ENCODE data around the gene DOK6. TPM values are rescaled to one million over a fixed set of nuclear protein-coding genes. Genes with fewer than 3 reads are reported as not detected.

The DOK6 gene
- total and polyA plus RNA-seq, 2 experiments from 2014 or later, result 0.29 to 0.42 TPM

DNA sequence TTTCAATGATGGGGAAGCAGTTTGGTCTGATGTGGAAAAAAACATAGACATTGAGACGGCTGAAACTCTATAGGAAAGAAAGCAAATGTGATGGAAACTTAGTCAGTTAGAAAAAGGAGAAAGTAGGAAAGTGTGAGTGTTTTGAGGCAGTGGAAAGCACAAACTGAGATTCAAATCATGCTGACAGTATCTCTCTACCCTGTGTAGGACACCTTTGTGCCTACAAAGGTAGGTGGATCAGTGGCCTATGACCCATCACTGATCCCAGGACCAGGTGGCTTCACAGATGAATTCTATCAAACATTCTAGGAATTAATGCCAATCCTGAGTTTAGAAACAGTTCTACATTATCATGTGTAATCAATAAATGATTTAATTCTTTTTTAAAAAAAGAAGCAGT, 489.9 kb downstream of the DOK6 start:
- Histone ChIP-seq H2AFZ (no peak overlapping the region), H3K79me2 (replicated peaks; ENCODE audit: insufficient read depth) (no peaks in the 10 kb centered on the region), H3K4me2 (no peak overlapping the region), H3K36me3 (ENCODE audit: insufficient read depth) (no peaks in the 10 kb centered on the region), H3K9me2 (ENCODE audit: insufficient read depth) (no peaks in the 10 kb centered on the region), H3K27me3 (ENCODE audit: insufficient read depth) (no peaks in the 10 kb centered on the region), H3K4me1 (ENCODE audit: insufficient read depth) (no peaks in the 10 kb centered on the region), H3K27ac (ENCODE audit: low read depth) (no peak overlapping the region), H3F3A (replicated peaks; ENCODE audit: low read depth) (no peaks in the 10 kb centered on the region), H3K4me3 (no peak overlapping the region), H4K20me1 (replicated peaks; ENCODE audit: insufficient read depth) (no peaks in the 10 kb centered on the region)
- Mint-ChIP-seq H3K4me3 (no peak overlapping the region), H3K4me1 (peaks cover 6% of the 10 kb centered on the region), H3K9me3 (peaks cover 5% of the 10 kb centered on the region; the same call in 2 of the 3 replicates), H3K36me3 (ENCODE audit: low read depth) (peaks cover 2% of the 10 kb centered on the region; the same call in 2 of the 3 replicates), H3K27ac (no peak overlapping the region), H3K27me3 (ENCODE audit: insufficient read depth, low read depth, poor library complexity) (peaks cover 4% of the 10 kb centered on the region)
- ATAC-seq (no peak), DNase-seq (ENCODE audit: low spot score) (no peak)
- TF ChIP-seq, protein P1, sequence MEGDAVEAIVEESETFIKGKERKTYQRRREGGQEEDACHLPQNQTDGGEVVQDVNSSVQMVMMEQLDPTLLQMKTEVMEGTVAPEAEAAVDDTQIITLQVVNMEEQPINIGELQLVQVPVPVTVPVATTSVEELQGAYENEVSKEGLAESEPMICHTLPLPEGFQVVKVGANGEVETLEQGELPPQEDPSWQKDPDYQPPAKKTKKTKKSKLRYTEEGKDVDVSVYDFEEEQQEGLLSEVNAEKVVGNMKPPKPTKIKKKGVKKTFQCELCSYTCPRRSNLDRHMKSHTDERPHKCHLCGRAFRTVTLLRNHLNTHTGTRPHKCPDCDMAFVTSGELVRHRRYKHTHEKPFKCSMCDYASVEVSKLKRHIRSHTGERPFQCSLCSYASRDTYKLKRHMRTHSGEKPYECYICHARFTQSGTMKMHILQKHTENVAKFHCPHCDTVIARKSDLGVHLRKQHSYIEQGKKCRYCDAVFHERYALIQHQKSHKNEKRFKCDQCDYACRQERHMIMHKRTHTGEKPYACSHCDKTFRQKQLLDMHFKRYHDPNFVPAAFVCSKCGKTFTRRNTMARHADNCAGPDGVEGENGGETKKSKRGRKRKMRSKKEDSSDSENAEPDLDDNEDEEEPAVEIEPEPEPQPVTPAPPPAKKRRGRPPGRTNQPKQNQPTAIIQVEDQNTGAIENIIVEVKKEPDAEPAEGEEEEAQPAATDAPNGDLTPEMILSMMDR (conservative IDR thresholded peaks at IDR 0.05; ENCODE audit: low read depth in 2 of 2), result no peak
- no peak for TF ChIP-seq CREB1 (CRISPR knock-in tag; IDR thresholded peaks at IDR 0.05; ENCODE audit: low read depth)
- TF ChIP-seq EZH2phosphoT487 (IDR thresholded peaks at IDR 0.05; ENCODE audit: unreplicated experiment), result no peak
- TF ChIP-seq, protein P2, sequence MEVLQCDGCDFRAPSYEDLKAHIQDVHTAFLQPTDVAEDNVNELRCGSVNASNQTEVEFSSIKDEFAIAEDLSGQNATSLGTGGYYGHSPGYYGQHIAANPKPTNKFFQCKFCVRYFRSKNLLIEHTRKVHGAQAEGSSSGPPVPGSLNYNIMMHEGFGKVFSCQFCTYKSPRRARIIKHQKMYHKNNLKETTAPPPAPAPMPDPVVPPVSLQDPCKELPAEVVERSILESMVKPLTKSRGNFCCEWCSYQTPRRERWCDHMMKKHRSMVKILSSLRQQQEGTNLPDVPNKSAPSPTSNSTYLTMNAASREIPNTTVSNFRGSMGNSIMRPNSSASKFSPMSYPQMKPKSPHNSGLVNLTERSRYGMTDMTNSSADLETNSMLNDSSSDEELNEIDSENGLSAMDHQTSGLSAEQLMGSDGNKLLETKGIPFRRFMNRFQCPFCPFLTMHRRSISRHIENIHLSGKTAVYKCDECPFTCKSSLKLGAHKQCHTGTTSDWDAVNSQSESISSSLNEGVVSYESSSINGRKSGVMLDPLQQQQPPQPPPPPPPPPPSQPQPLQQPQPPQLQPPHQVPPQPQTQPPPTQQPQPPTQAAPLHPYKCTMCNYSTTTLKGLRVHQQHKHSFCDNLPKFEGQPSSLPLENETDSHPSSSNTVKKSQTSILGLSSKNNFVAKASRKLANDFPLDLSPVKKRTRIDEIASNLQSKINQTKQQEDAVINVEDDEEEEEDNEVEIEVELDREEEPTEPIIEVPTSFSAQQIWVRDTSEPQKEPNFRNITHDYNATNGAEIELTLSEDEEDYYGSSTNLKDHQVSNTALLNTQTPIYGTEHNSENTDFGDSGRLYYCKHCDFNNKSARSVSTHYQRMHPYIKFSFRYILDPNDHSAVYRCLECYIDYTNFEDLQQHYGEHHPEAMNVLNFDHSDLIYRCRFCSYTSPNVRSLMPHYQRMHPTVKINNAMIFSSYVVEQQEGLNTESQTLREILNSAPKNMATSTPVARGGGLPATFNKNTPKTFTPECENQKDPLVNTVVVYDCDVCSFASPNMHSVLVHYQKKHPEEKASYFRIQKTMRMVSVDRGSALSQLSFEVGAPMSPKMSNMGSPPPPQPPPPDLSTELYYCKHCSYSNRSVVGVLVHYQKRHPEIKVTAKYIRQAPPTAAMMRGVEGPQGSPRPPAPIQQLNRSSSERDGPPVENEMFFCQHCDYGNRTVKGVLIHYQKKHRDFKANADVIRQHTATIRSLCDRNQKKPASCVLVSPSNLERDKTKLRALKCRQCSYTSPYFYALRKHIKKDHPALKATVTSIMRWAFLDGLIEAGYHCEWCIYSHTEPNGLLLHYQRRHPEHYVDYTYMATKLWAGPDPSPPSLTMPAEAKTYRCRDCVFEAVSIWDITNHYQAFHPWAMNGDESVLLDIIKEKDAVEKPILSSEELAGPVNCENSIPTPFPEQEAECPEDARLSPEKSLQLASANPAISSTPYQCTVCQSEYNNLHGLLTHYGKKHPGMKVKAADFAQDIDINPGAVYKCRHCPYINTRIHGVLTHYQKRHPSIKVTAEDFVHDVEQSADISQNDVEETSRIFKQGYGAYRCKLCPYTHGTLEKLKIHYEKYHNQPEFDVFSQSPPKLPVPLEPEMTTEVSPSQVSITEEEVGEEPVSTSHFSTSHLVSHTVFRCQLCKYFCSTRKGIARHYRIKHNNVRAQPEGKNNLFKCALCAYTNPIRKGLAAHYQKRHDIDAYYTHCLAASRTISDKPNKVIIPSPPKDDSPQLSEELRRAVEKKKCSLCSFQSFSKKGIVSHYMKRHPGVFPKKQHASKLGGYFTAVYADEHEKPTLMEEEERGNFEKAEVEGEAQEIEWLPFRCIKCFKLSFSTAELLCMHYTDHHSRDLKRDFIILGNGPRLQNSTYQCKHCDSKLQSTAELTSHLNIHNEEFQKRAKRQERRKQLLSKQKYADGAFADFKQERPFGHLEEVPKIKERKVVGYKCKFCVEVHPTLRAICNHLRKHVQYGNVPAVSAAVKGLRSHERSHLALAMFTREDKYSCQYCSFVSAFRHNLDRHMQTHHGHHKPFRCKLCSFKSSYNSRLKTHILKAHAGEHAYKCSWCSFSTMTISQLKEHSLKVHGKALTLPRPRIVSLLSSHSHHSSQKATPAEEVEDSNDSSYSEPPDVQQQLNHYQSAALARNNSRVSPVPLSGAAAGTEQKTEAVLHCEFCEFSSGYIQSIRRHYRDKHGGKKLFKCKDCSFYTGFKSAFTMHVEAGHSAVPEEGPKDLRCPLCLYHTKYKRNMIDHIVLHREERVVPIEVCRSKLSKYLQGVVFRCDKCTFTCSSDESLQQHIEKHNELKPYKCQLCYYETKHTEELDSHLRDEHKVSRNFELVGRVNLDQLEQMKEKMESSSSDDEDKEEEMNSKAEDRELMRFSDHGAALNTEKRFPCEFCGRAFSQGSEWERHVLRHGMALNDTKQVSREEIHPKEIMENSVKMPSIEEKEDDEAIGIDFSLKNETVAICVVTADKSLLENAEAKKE (CRISPR knock-in tag; IDR thresholded peaks at IDR 0.05), result no peak
- no peak for TF ChIP-seq EZH2 (IDR thresholded peaks at IDR 0.05; ENCODE audit: low read depth, unreplicated experiment)
- no peak for TF ChIP-seq ZNF114 (CRISPR knock-in tag; IDR thresholded peaks at IDR 0.05)
- no peak for TF ChIP-seq JUNB (IDR thresholded peaks at IDR 0.05; ENCODE audit: unreplicated experiment)
- TF ChIP-seq NANOG (IDR thresholded peaks at IDR 0.05; ENCODE audit: borderline replicate concordance), result no peak
- no peak for TF ChIP-seq POLR2AphosphoS5 (IDR thresholded peaks at IDR 0.05; ENCODE audit: low read depth)
- TF ChIP-seq, protein P3, sequence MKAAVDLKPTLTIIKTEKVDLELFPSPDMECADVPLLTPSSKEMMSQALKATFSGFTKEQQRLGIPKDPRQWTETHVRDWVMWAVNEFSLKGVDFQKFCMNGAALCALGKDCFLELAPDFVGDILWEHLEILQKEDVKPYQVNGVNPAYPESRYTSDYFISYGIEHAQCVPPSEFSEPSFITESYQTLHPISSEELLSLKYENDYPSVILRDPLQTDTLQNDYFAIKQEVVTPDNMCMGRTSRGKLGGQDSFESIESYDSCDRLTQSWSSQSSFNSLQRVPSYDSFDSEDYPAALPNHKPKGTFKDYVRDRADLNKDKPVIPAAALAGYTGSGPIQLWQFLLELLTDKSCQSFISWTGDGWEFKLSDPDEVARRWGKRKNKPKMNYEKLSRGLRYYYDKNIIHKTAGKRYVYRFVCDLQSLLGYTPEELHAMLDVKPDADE (IDR thresholded peaks at IDR 0.05), result no peak
- TF ChIP-seq, protein P4, sequence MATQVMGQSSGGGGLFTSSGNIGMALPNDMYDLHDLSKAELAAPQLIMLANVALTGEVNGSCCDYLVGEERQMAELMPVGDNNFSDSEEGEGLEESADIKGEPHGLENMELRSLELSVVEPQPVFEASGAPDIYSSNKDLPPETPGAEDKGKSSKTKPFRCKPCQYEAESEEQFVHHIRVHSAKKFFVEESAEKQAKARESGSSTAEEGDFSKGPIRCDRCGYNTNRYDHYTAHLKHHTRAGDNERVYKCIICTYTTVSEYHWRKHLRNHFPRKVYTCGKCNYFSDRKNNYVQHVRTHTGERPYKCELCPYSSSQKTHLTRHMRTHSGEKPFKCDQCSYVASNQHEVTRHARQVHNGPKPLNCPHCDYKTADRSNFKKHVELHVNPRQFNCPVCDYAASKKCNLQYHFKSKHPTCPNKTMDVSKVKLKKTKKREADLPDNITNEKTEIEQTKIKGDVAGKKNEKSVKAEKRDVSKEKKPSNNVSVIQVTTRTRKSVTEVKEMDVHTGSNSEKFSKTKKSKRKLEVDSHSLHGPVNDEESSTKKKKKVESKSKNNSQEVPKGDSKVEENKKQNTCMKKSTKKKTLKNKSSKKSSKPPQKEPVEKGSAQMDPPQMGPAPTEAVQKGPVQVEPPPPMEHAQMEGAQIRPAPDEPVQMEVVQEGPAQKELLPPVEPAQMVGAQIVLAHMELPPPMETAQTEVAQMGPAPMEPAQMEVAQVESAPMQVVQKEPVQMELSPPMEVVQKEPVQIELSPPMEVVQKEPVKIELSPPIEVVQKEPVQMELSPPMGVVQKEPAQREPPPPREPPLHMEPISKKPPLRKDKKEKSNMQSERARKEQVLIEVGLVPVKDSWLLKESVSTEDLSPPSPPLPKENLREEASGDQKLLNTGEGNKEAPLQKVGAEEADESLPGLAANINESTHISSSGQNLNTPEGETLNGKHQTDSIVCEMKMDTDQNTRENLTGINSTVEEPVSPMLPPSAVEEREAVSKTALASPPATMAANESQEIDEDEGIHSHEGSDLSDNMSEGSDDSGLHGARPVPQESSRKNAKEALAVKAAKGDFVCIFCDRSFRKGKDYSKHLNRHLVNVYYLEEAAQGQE (IDR thresholded peaks at IDR 0.05; ENCODE audit: unreplicated experiment), result no peak
- no peak for TF ChIP-seq ZNF331 (CRISPR knock-in tag; IDR thresholded peaks at IDR 0.05; ENCODE audit: low read depth)
- TF ChIP-seq STAT1 (IDR thresholded peaks at IDR 0.05; ENCODE audit: unreplicated experiment), result no peak
